ENCODE measurements around the gene TNIP1.

Gene TNIP1

DNA sequence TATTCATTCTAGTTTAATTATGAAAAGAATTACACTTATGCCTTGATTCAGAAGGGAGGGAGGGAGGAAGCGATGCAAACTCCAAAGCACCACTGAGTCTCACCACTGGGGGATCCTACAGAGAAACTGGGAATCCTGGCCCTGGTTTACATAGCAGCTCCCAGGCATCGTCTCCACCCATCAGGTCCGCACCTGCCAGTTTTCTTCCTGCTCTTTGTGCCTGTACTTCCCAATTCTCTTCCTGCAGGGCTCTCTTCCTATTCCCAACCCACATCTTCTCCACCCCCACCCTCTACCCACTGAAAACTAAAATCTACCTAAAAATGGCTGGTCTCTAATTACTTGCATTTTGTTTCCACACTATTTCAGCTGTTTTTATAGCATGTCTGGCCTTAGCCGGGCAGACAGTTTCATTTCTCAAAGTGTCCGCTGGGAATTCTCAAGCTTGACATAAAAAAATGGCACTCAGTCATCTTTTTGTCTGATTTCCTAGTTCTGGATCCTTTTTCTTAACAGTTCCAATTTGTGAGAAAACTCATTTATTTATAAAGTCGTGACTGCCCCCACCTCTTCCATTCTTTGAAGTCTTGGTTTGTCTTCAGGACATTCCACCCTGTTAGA lies 1.6 kb upstream of the TNIP1 start:
- DNase-seq: peak; percentile 73

DNA sequence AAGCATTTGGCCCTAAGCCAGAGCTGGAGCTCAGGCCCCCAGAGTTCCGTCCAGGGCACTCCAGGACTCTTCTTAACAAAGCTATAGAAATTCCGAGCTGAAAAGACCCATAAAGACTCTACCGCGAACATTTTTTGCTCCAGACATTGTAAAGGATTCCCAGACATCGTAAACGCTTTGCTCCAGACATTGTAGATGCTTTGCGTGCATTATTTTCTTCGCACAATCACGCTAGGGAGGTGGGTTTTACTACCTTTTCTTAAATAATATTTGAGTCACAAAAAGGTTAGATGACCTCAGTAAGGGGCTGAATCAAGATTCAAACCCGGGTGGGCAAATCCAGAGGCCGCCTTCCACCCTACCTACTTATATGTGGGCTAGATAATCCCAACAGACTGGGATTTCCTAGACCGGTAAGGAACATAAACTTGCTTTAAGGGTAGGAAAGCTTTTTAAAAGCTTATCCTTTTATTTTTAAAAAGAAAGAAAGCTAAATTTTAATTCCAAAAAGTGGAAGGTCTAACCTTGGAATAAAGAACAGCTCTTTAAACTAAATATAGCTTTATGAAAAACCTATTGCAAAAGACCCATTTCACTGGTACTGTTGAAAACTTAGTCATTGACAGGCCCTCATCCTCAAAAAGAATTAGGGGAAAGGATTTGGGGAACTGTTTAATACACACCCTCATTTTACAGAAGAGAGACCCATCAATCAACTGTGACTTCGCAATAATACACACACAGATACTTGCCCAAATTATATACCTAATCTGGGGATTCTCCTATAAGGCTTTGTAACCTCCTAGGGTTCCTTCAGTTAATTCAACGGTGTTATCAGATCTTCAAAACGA lies 822 bp upstream of the TNIP1 start:
- DNase-seq: peak; percentile 38

DNA sequence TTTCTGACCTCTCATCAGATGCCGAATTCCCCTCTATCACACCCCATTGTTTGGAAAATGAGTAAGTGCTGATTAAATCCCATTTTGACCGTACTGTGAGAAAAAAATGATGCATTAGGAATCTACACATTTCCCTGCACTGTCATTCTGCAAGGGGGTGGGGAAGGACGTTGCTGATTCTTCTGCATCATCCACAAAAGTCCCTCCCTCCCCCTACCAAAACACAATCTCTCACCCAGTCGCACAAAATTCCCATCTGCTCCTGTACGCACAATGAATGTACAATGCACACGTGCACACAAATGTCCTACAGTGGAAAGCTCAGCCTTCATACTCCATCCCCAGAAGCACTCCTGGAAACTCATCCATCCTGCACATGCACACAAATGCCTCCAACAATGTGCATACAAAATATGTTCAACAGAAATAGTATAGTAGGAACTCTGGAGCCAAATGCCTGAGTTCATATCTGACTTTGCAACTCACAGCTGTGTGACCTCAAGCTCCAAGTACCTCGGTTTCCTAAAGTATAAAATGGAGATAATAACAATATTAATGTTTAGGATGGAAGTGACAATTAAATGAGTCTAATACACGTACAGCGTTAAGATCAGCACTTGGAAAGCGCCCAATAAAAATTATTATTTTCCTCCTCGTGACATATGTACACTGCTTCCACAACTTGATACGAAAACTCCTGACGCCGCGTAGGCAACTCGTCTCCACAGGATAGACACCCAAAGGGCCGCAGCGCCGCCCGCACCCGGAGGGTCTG lies 809 bp downstream of the TNIP1 start:
- no peak for DNase-seq

DNA sequence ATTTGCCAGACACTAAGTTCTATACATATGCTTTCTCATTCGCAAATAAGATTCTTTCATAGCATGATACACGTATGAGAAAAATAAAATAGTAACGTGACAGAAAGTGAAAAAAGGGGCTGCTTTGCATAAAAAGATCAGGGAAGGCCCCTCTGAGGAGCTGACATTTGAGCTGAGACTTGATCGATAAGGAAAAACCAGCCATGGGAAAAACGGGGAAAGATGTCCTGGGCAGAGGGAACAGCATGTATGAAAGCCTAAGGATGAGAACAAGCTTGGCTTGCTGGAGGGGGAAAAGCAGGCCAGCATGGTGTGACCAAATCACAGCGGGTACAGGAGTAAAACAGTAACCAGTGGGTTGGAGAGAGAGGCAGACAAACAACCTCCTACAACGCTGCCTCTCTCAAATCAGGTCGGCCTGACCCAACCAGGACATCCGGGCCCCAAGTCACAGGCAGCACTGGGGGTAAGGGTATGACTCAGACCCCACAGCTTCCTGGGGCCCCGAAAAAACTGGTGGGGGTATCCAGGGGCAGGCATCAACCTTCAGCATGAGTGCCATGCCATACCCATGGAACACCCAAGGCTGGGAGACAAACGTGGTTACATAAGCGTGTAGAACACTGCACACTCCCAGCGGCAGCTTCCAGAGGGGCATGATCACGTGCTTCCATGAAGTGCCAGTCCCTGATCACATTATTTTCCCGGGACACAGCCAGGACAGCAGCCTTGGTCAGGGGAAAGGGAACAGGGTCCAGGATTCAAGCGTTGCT lies 2.2 kb downstream of the TNIP1 start:
- no peak for DNase-seq

DNA sequence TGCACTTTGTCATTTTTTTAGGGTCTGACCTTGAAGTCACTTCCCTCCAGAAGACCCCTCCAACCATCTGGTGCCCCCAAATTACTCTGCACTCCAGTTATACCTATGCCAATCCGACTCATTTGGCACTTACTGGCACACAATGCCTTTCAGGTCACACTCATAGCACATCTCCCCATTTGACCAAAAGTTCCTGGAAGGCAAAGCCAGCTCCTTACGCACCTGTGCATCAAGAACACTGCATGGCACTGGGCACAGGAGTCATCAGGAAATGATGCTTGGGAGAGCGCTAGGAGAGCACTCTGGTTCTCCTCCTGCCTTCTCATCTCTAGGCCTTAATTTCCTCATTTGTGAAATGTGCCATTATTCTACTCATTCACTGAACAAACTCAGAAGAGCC lies 2.9 kb downstream of the TNIP1 start:
- no peak for DNase-seq

DNA sequence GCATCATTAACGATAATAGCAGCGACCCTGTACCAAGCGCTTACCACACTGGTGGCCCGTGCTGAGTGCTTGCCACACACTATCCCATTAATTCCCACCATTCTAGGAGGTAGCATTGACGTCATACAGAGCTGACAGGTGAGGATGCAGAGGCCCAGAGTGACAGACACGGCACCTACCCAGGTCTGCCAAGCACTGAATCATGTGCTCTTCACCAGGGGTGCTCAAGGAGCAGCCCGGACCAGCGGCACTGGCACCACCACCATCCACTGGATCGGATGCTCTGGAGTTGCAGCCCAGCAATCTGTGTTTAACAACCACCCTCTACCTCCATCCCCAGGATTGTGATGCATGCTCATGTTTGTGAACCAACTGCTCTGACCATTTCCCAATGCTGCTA lies 3.4 kb downstream of the TNIP1 start:
- no peak for DNase-seq

DNA sequence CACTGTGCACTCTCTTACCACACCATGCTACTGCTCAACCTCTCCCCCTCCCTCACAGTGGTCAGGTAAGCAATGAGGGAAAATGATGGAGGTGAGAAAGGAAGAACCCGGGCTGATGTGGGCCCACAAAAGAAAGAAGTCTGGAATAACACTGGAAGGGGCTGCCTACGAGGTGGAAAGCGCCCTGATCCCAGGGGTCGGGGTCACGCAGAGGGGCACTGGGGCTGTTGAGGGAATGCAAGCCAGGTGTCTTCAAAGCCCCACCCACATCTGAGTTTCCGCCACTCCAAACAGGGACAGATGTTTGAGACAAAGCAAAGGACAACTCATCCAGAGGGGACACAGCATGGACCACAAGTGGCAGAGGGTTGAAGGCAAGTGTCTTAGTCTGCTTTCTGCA lies 4.2 kb downstream of the TNIP1 start:
- DNase-seq: no peak

DNA sequence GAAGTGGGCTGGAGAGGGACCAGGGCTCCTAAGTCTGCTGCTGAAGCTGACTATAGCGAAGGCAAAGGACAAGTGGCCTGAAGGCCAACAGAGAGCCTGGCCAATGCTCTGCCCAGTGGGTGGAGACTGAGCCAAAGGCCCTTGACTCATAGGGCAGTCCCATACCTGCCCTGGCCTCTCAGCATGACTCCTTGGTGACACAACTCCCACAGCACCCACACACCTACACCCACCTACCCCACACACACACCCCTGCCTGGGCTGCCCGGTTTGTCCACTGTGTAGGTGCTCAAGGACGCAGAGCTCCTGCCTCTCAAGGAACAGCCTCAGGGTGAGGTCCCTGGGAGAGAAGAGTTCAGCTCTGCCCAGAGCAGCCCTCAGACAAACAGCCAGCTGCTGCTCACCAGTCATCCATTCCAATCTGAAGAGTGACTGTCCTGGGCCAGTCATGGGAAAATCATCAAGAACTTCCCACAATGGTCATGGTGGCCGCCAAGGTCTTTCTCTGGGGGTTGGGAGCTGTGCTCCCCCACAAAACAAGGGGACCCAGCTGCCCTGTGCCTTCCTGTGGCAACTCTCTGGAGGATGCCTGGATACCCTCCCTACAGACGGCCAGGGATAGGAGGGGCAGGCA lies 5.0 kb downstream of the TNIP1 start:
- DNase-seq: no peak

DNA sequence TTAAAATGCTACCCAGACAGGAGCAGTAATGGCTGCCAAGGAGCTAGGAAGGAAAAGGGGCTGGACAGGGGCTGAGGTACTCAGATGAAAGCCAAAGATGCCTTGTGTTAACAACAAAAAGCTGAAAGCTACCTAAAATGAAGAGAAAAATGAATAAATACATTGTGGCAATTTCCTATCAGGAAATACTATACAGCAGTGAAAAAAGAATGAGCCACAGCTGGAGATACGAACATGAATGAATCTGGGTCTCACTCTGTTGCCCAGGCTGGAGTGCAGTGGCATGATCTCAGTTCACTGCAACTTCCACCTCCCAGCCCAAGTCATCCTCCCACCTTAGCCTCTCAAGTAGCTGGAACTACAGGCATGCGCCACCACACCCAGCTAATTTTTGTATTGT lies 6.3 kb downstream of the TNIP1 start:
- no peak for DNase-seq

DNA sequence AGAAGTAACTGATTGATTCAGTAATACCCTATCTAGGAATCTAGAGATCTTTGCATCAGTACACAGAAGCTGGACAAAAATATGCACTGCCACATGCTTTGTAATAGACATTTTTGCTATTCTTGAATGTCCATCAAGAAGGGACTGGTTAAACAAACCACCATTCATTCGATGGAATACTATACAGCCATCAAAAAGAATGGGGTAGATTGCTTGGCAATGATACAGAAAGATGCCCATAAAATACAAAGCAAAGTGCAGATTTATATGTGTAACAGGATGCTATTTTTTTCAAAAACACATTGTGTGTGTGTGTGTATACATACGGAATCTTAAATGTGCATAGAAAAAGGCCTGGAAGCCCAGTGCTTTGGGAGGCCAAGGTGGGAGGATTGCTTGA lies 7.6 kb downstream of the TNIP1 start:
- DNase-seq: no peak

DNA sequence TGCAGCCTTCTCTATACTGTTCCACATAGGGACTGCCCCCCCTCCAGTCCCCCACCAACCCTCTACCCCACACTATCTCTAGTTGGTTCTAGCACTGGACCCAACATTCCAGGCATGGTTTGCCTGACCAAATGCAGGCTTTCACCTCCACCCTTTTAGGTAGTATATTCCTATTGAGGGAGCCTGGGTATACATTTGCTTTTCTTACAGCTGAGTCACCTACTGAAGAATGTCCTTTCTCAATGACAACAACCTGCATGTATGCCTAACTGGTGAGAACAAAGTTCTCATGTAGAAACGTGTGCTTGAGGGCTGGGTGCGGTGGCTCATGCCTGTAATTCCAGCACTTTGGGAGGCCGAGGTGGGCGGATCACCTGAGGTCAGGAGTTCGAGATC lies 8.2 kb downstream of the TNIP1 start:
- DNase-seq: no peak

DNA sequence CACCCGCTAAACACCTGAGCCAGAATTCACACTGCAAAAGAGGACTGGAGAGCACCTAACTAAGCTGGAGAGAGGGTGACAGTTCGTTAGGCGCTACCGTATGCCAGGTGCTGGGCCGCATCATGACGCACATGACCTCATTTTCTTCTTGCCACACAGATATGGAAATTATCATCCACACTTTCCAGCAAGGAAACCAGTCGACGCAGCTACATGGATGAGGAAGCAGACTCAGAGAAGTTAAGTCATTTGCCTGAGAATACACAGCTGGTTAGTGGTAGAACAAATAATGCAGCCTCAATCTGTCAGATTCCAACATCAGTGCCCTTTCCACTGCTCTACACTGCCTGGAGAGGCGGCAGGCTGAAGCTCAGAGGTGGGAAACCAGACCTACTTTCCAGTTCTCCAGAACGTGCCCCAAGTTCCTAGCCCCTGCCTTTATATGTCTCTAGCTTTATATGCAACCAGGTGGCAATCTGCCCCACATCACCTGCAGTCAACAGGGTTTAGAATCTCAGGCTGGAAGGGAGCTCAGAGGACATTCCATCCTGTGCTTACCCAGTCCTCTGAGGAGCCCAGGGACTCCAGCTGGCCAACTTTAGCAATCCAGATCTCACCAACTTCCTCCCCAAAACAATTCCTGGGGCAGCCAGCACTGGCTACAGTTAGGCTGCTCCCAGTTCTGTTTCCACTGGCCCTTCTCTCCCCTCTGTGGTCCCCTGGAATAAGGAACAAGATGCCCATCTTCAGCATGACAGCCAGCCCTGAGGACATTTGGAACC lies 8.8 kb downstream of the TNIP1 start:
- DNase-seq: no peak

DNA sequence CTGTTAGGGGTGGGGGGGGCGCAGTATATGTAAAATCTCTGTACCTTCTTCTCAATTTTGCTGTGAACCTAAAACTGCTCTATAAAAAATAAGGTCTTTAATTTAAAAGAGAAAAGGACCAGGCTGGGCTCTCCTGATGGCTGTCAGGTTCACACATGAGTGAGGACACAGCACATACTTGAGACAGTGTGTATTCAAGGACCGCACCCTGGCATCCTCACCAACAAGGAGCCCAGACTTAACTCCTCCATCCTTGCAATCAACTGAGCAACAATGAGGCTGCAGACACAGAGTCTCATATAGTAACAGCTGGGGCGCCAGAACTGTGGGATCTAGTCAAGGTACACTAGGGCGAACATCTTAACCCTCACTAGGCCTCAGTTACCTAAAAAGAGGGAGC lies 9.8 kb downstream of the TNIP1 start:
- no peak for DNase-seq

DNA sequence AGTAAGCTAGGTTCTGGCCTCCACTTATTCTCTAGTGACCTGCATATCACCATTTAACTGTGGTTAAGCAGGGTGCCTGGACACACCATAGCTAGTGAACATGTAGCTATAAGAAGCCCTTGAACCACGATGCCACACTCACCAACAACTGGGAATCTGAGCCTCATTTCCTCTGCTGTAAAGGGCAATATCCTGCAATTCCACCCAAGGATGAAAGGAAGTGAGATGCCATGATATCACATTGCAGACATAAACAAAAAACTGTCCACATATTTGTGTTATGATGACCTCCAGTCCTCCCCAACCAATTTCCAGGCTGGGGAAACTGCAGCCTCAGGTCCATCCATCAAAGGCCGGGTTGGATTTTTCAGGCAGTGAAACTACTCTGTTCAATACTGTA lies 10.4 kb downstream of the TNIP1 start:
- no peak for DNase-seq

DNA sequence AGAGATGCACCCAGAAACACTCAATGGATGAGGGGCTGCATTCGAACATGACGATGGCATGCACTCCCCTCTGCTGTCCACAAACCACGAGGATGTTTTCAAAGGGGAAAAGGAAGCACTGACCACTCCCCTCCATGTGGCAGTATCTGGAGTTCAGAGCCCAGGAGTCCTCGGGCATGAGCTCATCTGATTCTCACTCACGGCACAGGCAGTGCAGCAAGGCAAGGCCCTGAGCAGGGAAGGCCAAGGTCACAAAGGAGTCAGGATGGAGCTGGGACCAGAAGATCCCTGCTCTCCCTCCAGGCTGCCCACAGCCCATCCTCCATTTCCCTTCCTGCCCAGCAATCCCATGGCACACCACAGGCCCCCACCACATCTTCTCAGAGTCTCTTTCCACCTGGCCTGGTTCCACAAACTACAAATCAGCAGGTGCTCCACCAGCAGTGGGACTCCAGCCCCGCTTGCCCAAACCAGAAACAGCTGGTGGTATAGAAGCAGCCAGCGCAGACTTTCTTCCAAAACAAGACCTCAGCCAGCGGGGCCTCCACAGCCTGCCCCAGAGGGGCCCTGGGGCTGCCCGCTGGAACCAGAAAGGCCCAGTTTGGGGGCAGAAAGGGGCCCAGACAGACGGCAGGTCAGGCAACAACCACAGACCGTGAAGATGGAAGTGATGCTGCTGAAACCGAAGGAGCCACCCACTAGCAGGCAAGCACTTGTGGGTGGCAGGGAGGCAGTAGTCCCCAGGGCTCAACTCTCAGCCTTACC lies 12.2 kb downstream of the TNIP1 start:
- DNase-seq: no peak

DNA sequence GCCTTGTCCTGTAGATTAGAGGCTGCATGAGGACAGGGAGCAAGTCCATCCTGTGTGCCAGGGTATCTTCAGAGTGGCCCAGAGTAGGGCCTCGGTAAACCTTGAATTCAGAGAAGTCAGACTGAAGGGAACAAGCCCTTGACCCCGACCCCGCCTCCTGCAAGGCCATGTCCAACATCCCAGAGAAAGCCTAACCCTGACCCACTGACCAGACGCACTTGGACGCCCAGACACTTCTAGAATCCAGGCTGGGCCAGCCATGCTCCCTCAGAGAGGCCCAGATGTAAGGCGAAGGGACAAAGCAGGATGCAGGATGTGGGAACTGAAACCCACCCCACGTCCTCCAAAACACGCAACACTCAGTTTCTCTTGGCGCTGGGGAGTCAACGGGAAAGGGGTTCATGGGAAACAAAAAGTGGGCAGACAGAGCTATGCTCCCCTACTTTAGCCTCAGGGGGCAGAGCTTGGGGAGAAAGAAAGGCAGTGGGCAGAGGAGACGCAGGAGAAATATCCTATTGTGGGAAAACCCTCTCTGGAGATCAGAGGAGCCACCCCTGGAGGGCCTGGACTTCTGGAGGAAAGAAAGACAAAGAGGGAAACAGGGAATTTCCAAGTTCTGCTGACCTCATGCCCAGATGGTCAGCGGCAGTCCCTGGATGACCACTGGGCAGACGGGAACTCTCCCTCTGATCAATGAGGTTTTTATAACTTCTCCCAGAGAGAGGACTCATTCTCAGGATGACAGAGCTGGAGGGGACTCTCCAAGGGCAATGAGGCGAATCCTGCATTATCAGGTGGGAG lies 13.0 kb downstream of the TNIP1 start:
- DNase-seq: no peak

DNA sequence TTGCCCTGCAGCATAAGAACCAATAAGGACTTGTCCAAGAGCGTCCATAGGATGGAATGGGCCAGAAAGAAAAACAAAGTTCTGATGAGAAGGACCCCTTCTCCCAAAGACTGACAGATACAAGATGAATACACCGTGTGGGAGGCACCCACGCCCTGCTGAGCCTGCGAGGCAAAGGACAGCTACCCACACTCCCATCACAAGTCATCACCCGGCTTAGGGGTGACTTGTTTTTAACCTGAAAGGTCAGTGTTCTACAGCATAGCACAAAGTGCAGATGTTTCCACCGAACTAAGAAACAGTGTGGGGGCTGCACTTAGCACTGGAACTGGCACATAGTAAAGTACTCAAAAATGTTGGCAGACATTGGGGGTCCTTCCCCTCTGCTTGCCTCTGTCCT lies 13.9 kb downstream of the TNIP1 start:
- no peak for DNase-seq

DNA sequence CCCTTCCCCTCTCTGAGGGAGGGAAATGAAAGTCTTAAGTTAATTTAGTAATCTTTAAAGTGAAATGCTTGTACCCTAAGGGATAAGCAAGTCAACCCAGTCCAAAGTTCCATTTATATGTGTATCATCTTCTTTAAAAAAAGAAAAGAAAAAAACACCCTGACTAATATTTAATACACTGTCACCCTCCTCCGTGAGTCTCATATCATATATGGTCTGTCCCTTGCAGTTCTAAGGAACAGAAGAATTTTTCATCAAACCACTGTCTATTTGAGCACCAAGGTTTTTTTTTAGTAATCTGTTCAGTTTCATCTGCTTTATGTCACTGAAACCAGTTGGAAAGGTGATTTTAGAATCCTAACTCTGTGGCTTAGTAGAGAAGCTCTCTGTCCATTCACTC lies 15.2 kb downstream of the TNIP1 start:
- no peak for DNase-seq

DNA sequence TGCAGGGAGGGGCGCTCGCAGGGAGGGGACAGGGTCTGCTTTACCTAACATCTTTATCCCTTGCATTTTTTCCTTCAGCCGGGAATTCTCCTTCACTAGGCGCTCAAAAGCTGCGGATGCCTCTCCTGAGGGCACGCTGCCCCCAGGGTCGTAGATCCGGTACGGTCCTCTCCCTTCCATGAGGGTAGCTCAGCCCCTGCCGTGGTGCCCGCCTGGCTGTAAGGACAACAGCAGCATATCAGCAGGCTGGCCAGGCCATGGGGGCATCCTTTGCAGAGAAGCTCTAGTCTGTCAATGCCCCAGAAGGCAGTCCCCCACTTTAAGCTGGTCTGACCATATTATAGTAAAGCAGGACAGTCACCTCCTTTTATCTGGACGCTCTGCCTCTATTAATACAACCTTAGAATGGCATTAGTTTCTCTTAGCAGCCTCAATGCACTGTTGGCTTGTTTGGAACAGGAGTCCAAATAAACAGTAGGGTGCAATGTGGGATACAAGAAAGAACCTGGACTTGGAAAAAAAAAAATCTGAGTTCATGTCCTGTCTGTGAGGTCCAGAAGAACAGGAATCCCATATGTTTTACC lies 15.8 kb downstream of the TNIP1 start:
- DNase-seq: no peak
